Measurements from ENCODE around the gene ELOVL5. TPM values are rescaled to one million over a fixed set of nuclear protein-coding genes. Genes with fewer than 3 reads are reported as not detected.

Gene ELOVL5
- total RNA-seq, 1 donor from 2014 or later = 185 TPM

GRCh38 chr6:53280207-53280606, 68.5 kb downstream of the ELOVL5 start:
- no peak overlapping the region for H3K27ac Mint-ChIP-seq
- H3K36me3 Mint-ChIP-seq = peaks cover 29% of the 10 kb centered on the region
- H3K36me3 ChIP-seq = no peaks in the 10 kb centered on the region
- no peaks in the 10 kb centered on the region for H3K27me3 ChIP-seq
- H4K20me1 ChIP-seq (ENCODE audit: low read depth) = peaks cover 20% of the 10 kb centered on the region
- H2AFZ ChIP-seq (replicated peaks) = no peak overlapping the region
- H3K9ac ChIP-seq = no peak overlapping the region
- no peak overlapping the region for H3K4me3 ChIP-seq
- DNase-seq (ENCODE audit: low spot score) = no peak
- H3K4me2 ChIP-seq = no peak overlapping the region
- H3K4me3 Mint-ChIP-seq = no peak overlapping the region
- peaks cover 8% of the 10 kb centered on the region for H3K4me1 Mint-ChIP-seq
- H3F3A ChIP-seq (ENCODE audit: low read depth) = no peaks in the 10 kb centered on the region
- H3K4me1 ChIP-seq = peaks cover 10% of the 10 kb centered on the region
- no peaks in the 10 kb centered on the region for H3K9me3 ChIP-seq (ENCODE audit: low read depth)
- no peaks in the 10 kb centered on the region for H3K9me3 Mint-ChIP-seq
- H3K79me2 ChIP-seq (ENCODE audit: low read depth) = peaks cover 17% of the 10 kb centered on the region
- no peak overlapping the region for H3K27ac ChIP-seq
- no peak for TF ChIP-seq CTCF (IDR thresholded peaks at IDR 0.05)
- TF ChIP-seq EZH2 (IDR thresholded peaks at IDR 0.05) = no peak
- TF ChIP-seq EZH2phosphoT487 (IDR thresholded peaks at IDR 0.05) = no peak
- peaks cover 2% of the 10 kb centered on the region for H3K27me3 Mint-ChIP-seq (ENCODE audit: insufficient read depth, low read depth)

- Mint-ChIP-seq H3K4me3 (no peak overlapping the region), H3K27ac (no peak overlapping the region), H3K36me3 (peaks cover 28% of the 10 kb centered on the region), H3K9me3 (no peaks in the 10 kb centered on the region), H3K4me1 (peaks cover 8% of the 10 kb centered on the region), H3K27me3 (ENCODE audit: insufficient read depth, low read depth) (peaks cover 2% of the 10 kb centered on the region)
- H3K27me3 ChIP-seq = no peaks in the 10 kb centered on the region
- no peak overlapping the region for H3K27ac ChIP-seq
- no peaks in the 10 kb centered on the region for H3K36me3 ChIP-seq
- peaks cover 17% of the 10 kb centered on the region for H3K79me2 ChIP-seq (ENCODE audit: low read depth)
- H4K20me1 ChIP-seq (ENCODE audit: low read depth) = peaks cover 20% of the 10 kb centered on the region
- no peak overlapping the region for H2AFZ ChIP-seq (replicated peaks)
- no peaks in the 10 kb centered on the region for H3F3A ChIP-seq (ENCODE audit: low read depth)
- H3K9me3 ChIP-seq (ENCODE audit: low read depth) = no peaks in the 10 kb centered on the region
- no peak for DNase-seq (ENCODE audit: low spot score)
- no peak overlapping the region for H3K9ac ChIP-seq
- H3K4me2 ChIP-seq = no peak overlapping the region
- no peak overlapping the region for H3K4me3 ChIP-seq
- no peak for TF ChIP-seq CTCF (IDR thresholded peaks at IDR 0.05)
- TF ChIP-seq EZH2 (IDR thresholded peaks at IDR 0.05) = no peak
- no peak for TF ChIP-seq EZH2phosphoT487 (IDR thresholded peaks at IDR 0.05)
- H3K4me1 ChIP-seq = peaks cover 10% of the 10 kb centered on the region
Measured at GRCh38 chr6:53279293-53279692, 69.5 kb downstream of the ELOVL5 start.

- H2AFZ ChIP-seq (replicated peaks) = no peak overlapping the region
- peaks cover 47% of the 10 kb centered on the region for H3K36me3 Mint-ChIP-seq
- H3K4me1 ChIP-seq = no peaks in the 10 kb centered on the region
Measured at GRCh38 chr6:53273370-53273769, 75.4 kb downstream of the ELOVL5 start.

More at GRCh38 chr6:53273370-53273769, 75.4 kb downstream of the ELOVL5 start:
- Mint-ChIP-seq H3K4me3 (no peak overlapping the region), H3K27me3 (ENCODE audit: insufficient read depth, low read depth) (no peaks in the 10 kb centered on the region), H3K27ac (no peak overlapping the region), H3K9me3 (no peaks in the 10 kb centered on the region), H3K4me1 (peaks cover 3% of the 10 kb centered on the region)
- H3K9ac ChIP-seq = no peak overlapping the region
- H3K79me2 ChIP-seq (ENCODE audit: low read depth) = no peaks in the 10 kb centered on the region
- H3F3A ChIP-seq (ENCODE audit: low read depth) = no peaks in the 10 kb centered on the region
- DNase-seq (ENCODE audit: low spot score) = peak; percentile 8
- peaks cover 6% of the 10 kb centered on the region for H3K36me3 ChIP-seq
- TF ChIP-seq EZH2phosphoT487 (IDR thresholded peaks at IDR 0.05) = no peak
- TF ChIP-seq CTCF (IDR thresholded peaks at IDR 0.05) = peak; percentile 20
- no peaks in the 10 kb centered on the region for H3K9me3 ChIP-seq (ENCODE audit: low read depth)
- no peak overlapping the region for H3K27ac ChIP-seq
- peaks cover 8% of the 10 kb centered on the region for H4K20me1 ChIP-seq (ENCODE audit: low read depth)
- H3K4me2 ChIP-seq = no peak overlapping the region
- H3K27me3 ChIP-seq = no peaks in the 10 kb centered on the region
- no peak overlapping the region for H3K4me3 ChIP-seq

Data from neural progenitor cell (in vitro differentiated cells).